HepG2 (cell line): ENCODE results near the gene PCCB. TPM values are rescaled to one million over a fixed set of nuclear protein-coding genes. Genes with fewer than 3 reads are reported as not detected.
A peak's percentile ranks its signal among the peaks of the same experiment; 100 is the strongest.

Source experiments
- ATAD3A ChIP-seq: sonication (generic); formaldehyde crosslinking; IDR thresholded peaks from 2 replicates; pipeline ENCODE4 v1.4.0; 2020; ENCODE audit warnings: missing genetic modification reagents
- BRD4 ChIP-seq: sonication (generic); formaldehyde crosslinking; IDR thresholded peaks from 2 replicates; pipeline ENCODE4 v1.4.0; 2020; ENCODE audit warnings: missing genetic modification reagents
- IRX3 ChIP-seq: sonication (generic); formaldehyde crosslinking; IDR thresholded peaks from 2 replicates; pipeline ENCODE4 v1.8.1; 2023; ENCODE audit warnings: mild to moderate bottlenecking, low read depth, missing genetic modification reagents, borderline replicate concordance
- NAIF1 ChIP-seq: sonication (generic); formaldehyde crosslinking; IDR thresholded peaks from 2 replicates; pipeline ENCODE4 v1.5.0; 2020; ENCODE audit warnings: mild to moderate bottlenecking, missing genetic modification reagents, borderline replicate concordance
- NCOA5 ChIP-seq: sonication (generic); formaldehyde crosslinking; IDR thresholded peaks from 2 replicates; pipeline ENCODE4 v1.4.0; 2020; ENCODE audit warnings: missing genetic modification reagents
- TCF7 ChIP-seq: sonication (generic); IDR thresholded peaks from 2 replicates; pipeline ENCODE4 v1.6.1; 2016; ENCODE audit warnings: antibody characterized with exemption, low read depth
- TCF7L2 ChIP-seq: IDR thresholded peaks from 2 replicates; pipeline ENCODE4 v1.6.1; 2011; ENCODE audit warnings: mild to moderate bottlenecking, low read depth, low read length, moderate library complexity
- ZBTB8A ChIP-seq: sonication (generic); formaldehyde crosslinking; IDR thresholded peaks from 2 replicates; pipeline ENCODE4 v1.4.0; 2020; ENCODE audit warnings: mild to moderate bottlenecking, low read depth, missing genetic modification reagents, borderline replicate concordance
- ZFP82 ChIP-seq: sonication (generic); formaldehyde crosslinking; IDR thresholded peaks from 2 replicates; pipeline ENCODE4 v1.5.1; 2020; ENCODE audit warnings: mild to moderate bottlenecking, missing genetic modification reagents, borderline replicate concordance
- ZNF20 ChIP-seq: sonication (generic); formaldehyde crosslinking; IDR thresholded peaks from 2 replicates; pipeline ENCODE4 v1.4.0; 2020; ENCODE audit warnings: mild to moderate bottlenecking, moderate library complexity, missing genetic modification reagents
- ZNF235 ChIP-seq: sonication (generic); formaldehyde crosslinking; IDR thresholded peaks from 2 replicates; pipeline ENCODE4 v1.8.1; 2023; ENCODE audit warnings: mild to moderate bottlenecking, missing genetic modification reagents, borderline replicate concordance
- ZNF562 ChIP-seq: sonication (generic); formaldehyde crosslinking; IDR thresholded peaks from 2 replicates; pipeline ENCODE4 v1.8.0; 2022; ENCODE audit warnings: missing genetic modification reagents, borderline replicate concordance
- ZSCAN29 ChIP-seq: sonication (generic); formaldehyde crosslinking; conservative IDR thresholded peaks from 2 replicates; pipeline ENCODE4 v1.4.0; 2020; ENCODE audit warnings: mild to moderate bottlenecking, missing genetic modification reagents
- ZSCAN30 ChIP-seq: sonication (generic); formaldehyde crosslinking; IDR thresholded peaks from 2 replicates; pipeline ENCODE4 v1.5.0; 2020; ENCODE audit warnings: mild to moderate bottlenecking, missing genetic modification reagents
- polyA plus RNA-seq, 8 experiments: library from polyadenylated mRNA; depleted of rRNA in 3 of 8; stranded (reverse) in 7 of 8; unstranded in 1 of 8; fragments of >200 nt; fragmentation: Illumina TruSeq in 4 of 8; extraction: Trizol in 4 of 8; gene quantifications; 2 replicates each; pipeline versions ENCODE4 v1.2.1 to v1.2.3, GENCODE V29; 2011 to 2016; ENCODE audit warnings: low read depth in 4 of 8, missing spikeins in 1 of 8, mixed read lengths in 1 of 8; ENCODE audit not compliant: insufficient read depth in 1 of 8
- total RNA-seq, 5 experiments: library from RNA; depleted of rRNA; stranded (reverse); fragments of >200 nt; fragmentation: Illumina TruSeq; extraction: Trizol; gene quantifications; 2 replicates each; pipeline ENCODE4 v1.2.3, GENCODE V29; 2016; ENCODE audit warnings: low read depth in 1 of 5
- TF ChIP-seq, protein P1 (sequence below): sonication (generic); formaldehyde crosslinking; IDR thresholded peaks from 2 replicates; pipeline ENCODE4 v1.4.0; 2020; ENCODE audit warnings: missing genetic modification reagents
- TF ChIP-seq, protein P2 (sequence below): sonication (generic); formaldehyde crosslinking; IDR thresholded peaks from 2 replicates; pipeline ENCODE4 v1.9.0; 2021; ENCODE audit warnings: missing genetic modification reagents, borderline replicate concordance
- TF ChIP-seq, protein P3 (sequence below): sonication (generic); formaldehyde crosslinking; conservative IDR thresholded peaks from 2 replicates; pipeline ENCODE4 v1.4.0; 2020; ENCODE audit warnings: missing genetic modification reagents
- TF ChIP-seq, protein P4 (sequence below): sonication (generic); formaldehyde crosslinking; IDR thresholded peaks from 2 replicates; pipeline ENCODE4 v1.5.0; 2020; ENCODE audit warnings: missing genetic modification reagents, mild to moderate bottlenecking, borderline replicate concordance
- TF ChIP-seq, protein P5 (sequence below): sonication (generic); formaldehyde crosslinking; IDR thresholded peaks from 2 replicates; pipeline ENCODE4 v1.5.0; 2020; ENCODE audit warnings: mild to moderate bottlenecking, low read depth, missing genetic modification reagents, borderline replicate concordance

Gene PCCB
- total and polyA plus RNA-seq, 2 of the 13 experiments (the other 11 are each of a cell fraction or from before 2014, with no cell fraction given) = 84.1 to 88.7 TPM

DNA sequence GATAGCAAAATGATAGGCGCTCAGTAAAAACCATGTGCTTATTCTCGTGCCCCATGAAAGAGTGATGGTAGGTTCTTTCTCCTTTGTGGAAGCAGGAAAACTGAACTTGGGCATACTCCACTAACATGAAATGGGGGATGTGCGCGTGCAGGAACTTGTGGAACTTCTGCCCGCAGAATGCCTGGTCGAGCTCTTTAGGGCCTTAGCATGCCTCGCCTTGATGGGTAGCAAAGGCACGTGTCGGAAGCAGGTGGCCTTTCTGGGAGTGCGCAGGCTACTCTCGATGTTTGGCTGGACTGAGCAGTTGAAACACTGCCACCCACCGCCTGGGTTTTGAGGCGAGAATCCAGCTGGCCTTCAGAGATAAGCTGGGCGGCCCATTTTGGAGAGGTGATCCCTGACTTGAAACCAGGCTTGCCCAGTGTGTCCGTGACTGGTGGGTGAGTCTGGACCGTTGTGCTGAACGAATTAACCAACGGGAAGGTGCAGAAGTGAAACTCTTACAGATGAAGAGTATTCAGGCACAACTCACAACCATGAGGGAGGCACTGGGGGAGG, 842 bp downstream of the PCCB start (continued):
- TF ChIP-seq, protein P1, sequence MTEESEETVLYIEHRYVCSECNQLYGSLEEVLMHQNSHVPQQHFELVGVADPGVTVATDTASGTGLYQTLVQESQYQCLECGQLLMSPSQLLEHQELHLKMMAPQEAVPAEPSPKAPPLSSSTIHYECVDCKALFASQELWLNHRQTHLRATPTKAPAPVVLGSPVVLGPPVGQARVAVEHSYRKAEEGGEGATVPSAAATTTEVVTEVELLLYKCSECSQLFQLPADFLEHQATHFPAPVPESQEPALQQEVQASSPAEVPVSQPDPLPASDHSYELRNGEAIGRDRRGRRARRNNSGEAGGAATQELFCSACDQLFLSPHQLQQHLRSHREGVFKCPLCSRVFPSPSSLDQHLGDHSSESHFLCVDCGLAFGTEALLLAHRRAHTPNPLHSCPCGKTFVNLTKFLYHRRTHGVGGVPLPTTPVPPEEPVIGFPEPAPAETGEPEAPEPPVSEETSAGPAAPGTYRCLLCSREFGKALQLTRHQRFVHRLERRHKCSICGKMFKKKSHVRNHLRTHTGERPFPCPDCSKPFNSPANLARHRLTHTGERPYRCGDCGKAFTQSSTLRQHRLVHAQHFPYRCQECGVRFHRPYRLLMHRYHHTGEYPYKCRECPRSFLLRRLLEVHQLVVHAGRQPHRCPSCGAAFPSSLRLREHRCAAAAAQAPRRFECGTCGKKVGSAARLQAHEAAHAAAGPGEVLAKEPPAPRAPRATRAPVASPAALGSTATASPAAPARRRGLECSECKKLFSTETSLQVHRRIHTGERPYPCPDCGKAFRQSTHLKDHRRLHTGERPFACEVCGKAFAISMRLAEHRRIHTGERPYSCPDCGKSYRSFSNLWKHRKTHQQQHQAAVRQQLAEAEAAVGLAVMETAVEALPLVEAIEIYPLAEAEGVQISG (CRISPR knock-in tag) = peak; percentile 85; the same call in 1 of the 2 replicates
- TF ChIP-seq ZNF235 (CRISPR knock-in tag) = peak; percentile 91
- peak; percentile 88; the same call in 1 of the 2 replicates for TF ChIP-seq BRD4 (CRISPR knock-in tag)
- peak; percentile 87; the same call in 1 of the 2 replicates for TF ChIP-seq ZBTB8A (CRISPR knock-in tag)
- no peak for TF ChIP-seq ZFP82 (CRISPR knock-in tag)
- TF ChIP-seq IRX3 (CRISPR knock-in tag) = peak; percentile 86; the same call in 1 of the 2 replicates
- TF ChIP-seq, protein P2, sequence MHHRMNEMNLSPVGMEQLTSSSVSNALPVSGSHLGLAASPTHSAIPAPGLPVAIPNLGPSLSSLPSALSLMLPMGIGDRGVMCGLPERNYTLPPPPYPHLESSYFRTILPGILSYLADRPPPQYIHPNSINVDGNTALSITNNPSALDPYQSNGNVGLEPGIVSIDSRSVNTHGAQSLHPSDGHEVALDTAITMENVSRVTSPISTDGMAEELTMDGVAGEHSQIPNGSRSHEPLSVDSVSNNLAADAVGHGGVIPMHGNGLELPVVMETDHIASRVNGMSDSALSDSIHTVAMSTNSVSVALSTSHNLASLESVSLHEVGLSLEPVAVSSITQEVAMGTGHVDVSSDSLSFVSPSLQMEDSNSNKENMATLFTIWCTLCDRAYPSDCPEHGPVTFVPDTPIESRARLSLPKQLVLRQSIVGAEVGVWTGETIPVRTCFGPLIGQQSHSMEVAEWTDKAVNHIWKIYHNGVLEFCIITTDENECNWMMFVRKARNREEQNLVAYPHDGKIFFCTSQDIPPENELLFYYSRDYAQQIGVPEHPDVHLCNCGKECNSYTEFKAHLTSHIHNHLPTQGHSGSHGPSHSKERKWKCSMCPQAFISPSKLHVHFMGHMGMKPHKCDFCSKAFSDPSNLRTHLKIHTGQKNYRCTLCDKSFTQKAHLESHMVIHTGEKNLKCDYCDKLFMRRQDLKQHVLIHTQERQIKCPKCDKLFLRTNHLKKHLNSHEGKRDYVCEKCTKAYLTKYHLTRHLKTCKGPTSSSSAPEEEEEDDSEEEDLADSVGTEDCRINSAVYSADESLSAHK (CRISPR knock-in tag) = no peak
- TF ChIP-seq, protein P3, sequence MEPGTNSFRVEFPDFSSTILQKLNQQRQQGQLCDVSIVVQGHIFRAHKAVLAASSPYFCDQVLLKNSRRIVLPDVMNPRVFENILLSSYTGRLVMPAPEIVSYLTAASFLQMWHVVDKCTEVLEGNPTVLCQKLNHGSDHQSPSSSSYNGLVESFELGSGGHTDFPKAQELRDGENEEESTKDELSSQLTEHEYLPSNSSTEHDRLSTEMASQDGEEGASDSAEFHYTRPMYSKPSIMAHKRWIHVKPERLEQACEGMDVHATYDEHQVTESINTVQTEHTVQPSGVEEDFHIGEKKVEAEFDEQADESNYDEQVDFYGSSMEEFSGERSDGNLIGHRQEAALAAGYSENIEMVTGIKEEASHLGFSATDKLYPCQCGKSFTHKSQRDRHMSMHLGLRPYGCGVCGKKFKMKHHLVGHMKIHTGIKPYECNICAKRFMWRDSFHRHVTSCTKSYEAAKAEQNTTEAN (CRISPR knock-in tag) = peak; percentile 93
- TF ChIP-seq ATAD3A (CRISPR knock-in tag) = no peak
- TF ChIP-seq, protein P4, sequence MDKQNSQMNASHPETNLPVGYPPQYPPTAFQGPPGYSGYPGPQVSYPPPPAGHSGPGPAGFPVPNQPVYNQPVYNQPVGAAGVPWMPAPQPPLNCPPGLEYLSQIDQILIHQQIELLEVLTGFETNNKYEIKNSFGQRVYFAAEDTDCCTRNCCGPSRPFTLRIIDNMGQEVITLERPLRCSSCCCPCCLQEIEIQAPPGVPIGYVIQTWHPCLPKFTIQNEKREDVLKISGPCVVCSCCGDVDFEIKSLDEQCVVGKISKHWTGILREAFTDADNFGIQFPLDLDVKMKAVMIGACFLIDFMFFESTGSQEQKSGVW (CRISPR knock-in tag) = no peak; the same call in 1 of the 2 replicates
- no peak for TF ChIP-seq TCF7L2
- TF ChIP-seq NAIF1 (CRISPR knock-in tag) = 0 out of 2 replicates have a peak, but pooled peaks have one; percentile 20
- TF ChIP-seq ZSCAN29 (CRISPR knock-in tag) = no peak; the same call in 1 of the 2 replicates
- TF ChIP-seq ZSCAN30 (CRISPR knock-in tag) = peak; percentile 83
- TF ChIP-seq NCOA5 (CRISPR knock-in tag) = no peak
- TF ChIP-seq ZNF562 (CRISPR knock-in tag) = peak; percentile 66; the same call in 1 of the 2 replicates
- TF ChIP-seq ZNF20 (CRISPR knock-in tag) = 0 out of 2 replicates have a peak, but pooled peaks have one; percentile 64
- TF ChIP-seq TCF7 = no peak
- TF ChIP-seq, protein P5, sequence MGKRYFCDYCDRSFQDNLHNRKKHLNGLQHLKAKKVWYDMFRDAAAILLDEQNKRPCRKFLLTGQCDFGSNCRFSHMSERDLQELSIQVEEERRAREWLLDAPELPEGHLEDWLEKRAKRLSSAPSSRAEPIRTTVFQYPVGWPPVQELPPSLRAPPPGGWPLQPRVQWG (CRISPR knock-in tag) = no peak
